Epithelial cell of esophagus (primary cell): ENCODE data around the gene CPNE5.

Experiments used
- DNase-seq: peaks from one replicate; pipeline ENCODE4 v3.0.0; 2010; ENCODE audit warnings: low read depth
- H3K4me3 ChIP-seq: 2 replicates; pipeline ENCODE4 v1.5.1; 2011; ENCODE audit warnings: mild to moderate bottlenecking, low read length, control low read depth
- CTCF ChIP-seq: IDR thresholded peaks from 2 replicates; pipeline ENCODE4 v1.5.1; 2011; ENCODE audit warnings: low read depth, mild to moderate bottlenecking, low read length, control low read depth, inconsistent platforms; ENCODE audit not compliant: insufficient read depth; ENCODE audit errors: missing control alignments

CPNE5 gene

GRCh38 chr6:36841756-36842155 lies 2.5 kb upstream of the CPNE5 start:
- H3K4me3 ChIP-seq, result no peak overlapping the region
- TF ChIP-seq CTCF, result no peak

GRCh38 chr6:36840432-36841403 lies 1.5 kb upstream of the CPNE5 start:
- TF ChIP-seq CTCF, result no peak
- H3K4me3 ChIP-seq, result peak overlapping the region; percentile 32
- peak; percentile 13 for DNase-seq

More at GRCh38 chr6:36841756-36842155, 2.5 kb upstream of the CPNE5 start:
- no peak for DNase-seq

- DNase-seq, result peak; percentile 20
- H3K4me3 ChIP-seq, result peak overlapping the region; percentile 32
- TF ChIP-seq CTCF, result no peak
Observed at GRCh38 chr6:36839749-36840431, 646 bp upstream of the CPNE5 start.

GRCh38 chr6:36837686-36838085 lies 1.6 kb downstream of the CPNE5 start:
- no peak for TF ChIP-seq CTCF
- H3K4me3 ChIP-seq, result no peak overlapping the region
- DNase-seq, result no peak

- DNase-seq, result no peak
- no peak overlapping the region for H3K4me3 ChIP-seq
- TF ChIP-seq CTCF, result no peak
Observed at GRCh38 chr6:36837022-36837339, 2.3 kb downstream of the CPNE5 start.

GRCh38 chr6:36836111-36837021 lies 2.9 kb downstream of the CPNE5 start:
- no peak overlapping the region for H3K4me3 ChIP-seq
- TF ChIP-seq CTCF, result no peak
- DNase-seq, result no peak
